GM21529 (cell line): Measurements from ENCODE around the gene TMC8.
A peak's percentile ranks its signal among the peaks of the same experiment; 100 is the strongest.

ENCODE experiments used
- ATAC-seq: cut with Tn5 transposase; IDR thresholded peaks from one replicate; pipeline ENCODE4 v1.9.1; 2021; ENCODE audit not compliant: unreplicated experiment

TMC8 gene

DNA sequence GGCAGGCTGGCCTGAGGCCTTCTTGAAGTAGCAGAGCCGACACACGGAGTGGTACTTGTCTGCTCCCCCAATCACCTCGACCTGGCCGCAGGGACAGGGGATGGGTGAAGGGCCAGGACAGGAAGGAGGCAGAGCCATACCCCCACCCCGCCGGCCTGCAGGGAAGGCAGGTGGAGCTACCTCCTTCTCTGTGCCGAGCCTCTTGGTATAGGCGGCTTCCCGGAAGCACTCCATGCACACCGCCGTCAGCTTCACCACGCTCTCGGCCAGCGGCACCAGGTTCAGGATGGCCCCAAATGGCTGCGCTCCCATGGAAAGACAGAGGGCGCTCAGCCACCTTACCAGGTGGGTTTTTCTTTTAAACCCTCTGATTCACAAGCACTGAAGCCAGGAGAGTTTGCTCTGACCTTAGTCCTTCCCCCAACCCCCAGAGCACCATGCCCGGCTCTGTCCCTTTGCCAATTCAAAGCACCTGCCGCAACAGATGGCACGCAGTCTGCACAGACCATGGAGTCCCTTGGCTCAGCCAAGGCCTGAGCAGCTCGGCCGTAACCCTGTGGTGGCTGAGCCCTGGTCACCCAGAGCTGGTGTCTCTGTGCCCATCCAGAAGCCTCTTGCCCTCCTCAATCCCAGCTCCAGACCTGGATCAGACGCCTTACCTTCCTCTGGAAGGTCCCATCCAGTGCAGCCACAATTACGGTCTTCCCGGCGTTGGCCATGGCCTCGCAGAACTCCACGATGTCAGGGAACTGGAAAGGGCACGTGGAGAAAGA, 44.5 kb downstream of the TMC8 start:
- ATAC-seq = no peak

DNA sequence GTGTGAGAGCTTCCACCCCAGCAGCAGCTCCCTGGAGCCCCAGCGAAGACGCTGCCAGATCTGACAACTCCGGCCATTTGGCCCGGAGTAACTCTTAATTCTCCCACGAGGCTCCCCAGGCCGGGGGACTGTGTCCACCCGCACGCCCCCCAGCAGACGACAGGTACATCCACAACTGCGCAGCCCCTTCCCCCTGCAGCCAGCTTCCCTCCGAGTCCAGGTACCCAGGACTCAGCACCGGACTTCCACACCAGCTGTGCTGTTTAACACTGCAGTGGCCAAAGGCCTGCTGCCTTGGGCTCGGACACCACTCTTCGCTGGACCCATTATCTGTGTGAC, 45.0 kb downstream of the TMC8 start:
- ATAC-seq = no peak

DNA sequence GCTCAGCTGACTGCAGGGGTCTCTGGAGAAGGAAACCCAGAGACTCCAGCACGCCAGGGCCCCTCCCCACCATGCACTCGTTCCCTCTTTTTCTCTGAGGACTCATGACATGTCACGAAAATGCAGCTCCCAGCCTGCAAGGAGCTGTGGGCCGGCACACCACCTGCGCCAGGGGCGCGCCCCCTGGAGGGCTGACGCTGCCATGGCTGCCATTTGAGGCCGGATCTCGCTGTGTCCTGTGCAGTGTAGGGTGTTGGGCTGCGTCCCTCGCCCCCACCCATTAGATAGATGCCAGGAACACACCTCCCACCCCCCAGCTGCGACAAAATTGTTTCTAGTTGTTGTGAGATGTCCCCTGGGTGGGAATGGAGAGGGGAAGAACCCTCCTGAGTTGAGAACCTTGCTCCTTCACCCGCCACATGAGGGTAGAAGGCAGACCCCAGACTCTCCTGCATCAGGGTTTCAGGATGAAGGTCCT, 46.0 kb downstream of the TMC8 start:
- no peak for ATAC-seq

DNA sequence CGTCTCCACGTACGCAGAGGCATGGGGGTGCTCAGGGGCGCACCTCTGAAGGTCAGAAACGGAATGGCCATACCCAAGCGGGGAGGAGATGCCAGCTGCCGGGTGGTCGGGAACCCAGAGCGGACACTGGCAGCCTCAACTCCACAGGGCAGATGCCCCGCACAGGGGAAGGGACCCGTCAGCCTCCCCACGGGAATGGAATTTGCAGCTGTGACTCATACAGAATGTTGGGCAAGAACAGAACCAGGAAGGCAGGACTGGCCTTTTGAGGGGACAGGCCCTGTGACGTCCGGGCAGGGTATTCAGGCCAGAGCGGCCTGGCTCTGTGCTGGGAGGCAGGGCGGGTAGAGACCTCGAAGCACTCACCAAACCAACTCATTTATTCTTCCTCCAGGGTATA, 48.8 kb downstream of the TMC8 start:
- no peak for ATAC-seq

DNA sequence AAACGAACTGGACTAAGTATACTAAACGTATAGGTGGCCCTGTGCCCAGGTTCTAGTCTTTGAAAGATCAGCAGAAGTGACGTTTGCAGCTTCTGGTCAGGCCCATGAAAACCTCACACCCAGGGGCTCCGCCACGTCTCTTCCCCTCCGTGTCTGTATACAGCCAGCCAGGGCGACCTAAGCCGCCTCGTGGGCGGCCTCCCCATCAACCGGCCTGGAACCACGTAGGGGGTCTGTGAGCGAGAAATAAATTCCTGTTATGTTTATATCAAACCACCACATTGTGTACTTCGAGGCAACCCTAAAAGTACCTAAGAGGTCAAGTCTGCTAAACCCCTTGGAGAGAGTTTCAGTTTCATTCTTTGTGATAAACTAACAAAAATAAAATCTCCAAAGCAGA, 49.5 kb downstream of the TMC8 start:
- ATAC-seq = no peak

DNA sequence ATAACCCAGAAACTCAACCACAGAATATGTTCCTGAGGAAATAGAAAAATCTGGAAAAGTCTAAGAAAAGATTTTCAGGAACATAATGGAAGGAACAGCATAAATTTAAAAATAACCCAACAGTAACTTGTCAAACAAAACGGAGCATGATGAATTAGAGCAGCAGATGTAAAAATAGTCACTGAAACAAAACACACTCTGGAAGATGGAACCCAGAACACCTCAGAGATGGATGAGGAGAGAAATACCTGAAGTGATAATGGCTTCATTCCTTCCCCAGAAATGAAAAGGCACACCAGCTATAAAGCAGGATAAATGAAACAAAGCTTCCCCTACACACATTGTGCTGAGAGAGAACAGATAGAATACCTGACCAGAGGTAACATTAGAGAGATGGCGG, 49.9 kb downstream of the TMC8 start:
- no peak for ATAC-seq

DNA sequence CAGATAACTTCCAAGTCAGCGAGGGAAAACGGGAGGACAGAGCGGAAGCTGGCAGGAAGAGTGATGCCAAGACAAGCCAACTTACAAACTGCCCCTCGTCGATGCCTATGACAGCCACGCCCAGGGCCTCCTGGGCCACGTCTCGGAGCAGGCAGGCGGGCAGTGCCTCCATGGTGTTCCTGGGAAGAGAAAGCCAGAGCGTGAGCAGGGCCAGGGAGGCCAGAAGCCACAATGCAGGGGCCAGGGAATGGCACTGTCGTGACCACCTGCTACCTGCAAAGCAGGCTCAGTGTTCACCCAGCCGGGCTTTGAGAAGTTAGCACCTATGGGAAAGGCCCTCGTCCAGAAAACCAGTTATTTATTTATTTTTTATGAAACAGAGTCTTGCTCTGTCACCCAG, 51.9 kb downstream of the TMC8 start:
- ATAC-seq = no peak

DNA sequence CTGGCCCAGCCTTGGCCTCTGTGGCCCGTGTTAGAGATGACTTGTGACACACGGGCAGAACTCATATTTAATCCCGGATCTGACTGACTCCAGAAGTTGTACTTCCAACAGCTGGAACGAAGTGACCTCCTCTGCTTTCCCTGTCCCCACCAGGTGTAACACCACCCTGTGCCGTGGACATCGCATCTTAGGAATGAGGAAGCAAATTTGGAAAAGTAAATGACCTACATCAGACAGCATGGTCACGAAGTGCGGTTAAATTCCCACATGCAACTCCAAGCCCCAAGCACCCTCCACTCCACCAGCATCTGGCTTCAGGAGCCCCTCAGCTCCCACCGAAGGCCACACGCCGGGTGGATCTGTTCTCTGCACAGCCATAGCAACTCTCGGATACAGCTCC, 53.3 kb downstream of the TMC8 start:
- no peak for ATAC-seq

DNA sequence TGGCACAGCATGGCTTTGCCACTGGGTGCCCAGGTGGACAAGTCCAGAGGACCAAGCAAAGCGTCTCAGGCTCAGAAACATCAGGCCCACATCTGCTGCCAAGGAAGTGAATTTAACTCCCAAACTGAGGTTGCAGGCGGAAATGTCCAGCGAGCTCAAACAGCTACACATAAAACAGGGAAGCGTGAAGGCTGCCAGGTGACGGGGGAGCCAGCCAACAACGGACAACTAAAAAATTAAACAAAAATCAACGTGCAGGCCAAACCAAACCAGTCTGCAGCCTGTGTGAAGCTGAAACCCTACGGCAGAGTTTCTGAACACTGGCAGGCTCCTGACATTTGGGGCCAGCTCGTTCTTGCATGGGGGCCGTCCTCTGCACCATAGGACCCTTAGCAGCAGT, 53.8 kb downstream of the TMC8 start:
- no peak for ATAC-seq

DNA sequence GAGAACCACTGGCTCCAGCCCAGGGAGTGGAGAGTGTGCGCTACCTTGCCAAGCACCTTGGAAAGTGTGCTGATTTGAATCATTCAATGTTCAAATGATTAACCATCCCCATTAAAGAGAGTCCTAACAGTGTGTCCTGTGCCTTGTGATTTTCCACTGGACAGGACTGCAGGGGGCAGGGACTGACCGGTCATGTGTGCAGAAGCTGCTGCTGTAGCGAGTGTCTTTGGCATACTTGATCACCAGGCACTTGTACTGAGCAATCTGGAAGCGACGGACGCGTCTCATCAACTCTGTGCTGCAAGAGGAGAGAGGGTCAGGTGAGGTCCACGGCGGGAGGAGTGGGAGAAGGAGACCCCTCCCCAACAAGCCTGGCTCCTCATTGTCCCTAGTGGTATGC, 54.3 kb downstream of the TMC8 start:
- ATAC-seq = no peak

DNA sequence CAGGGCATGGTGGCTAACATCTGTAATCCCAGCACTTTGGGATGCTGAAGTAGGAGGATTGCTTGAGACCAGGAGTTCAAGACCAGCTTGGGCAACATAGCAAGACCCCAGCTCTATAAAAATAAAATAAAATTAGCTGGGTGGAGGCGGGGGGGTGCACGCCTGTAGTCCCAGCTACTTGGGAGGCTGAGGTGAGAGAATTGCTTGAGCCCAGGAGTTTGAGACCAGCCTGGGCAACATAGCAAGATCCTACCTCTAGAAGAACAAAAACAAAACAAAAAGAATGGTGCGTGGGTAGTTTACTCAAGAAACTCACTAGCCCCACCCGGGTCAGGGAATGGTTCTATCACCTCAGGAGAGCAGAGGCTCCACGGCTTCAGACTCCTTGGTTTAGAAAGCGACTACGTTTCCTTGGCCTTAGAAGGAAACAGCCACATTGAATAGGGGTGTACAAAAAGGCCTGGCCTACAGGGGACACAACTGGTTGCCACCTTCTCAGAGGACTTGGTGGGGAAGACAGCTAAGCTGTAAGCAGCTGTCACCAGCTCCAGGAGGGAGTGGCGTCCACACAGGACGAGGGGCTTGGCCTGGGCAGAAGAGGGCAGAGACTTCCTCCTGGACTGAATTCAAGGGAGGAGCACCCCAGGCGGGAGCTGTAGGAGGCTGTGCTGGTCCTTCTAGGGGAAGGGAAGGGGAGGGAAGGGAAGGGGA, 55.6 kb downstream of the TMC8 start:
- ATAC-seq = no peak

DNA sequence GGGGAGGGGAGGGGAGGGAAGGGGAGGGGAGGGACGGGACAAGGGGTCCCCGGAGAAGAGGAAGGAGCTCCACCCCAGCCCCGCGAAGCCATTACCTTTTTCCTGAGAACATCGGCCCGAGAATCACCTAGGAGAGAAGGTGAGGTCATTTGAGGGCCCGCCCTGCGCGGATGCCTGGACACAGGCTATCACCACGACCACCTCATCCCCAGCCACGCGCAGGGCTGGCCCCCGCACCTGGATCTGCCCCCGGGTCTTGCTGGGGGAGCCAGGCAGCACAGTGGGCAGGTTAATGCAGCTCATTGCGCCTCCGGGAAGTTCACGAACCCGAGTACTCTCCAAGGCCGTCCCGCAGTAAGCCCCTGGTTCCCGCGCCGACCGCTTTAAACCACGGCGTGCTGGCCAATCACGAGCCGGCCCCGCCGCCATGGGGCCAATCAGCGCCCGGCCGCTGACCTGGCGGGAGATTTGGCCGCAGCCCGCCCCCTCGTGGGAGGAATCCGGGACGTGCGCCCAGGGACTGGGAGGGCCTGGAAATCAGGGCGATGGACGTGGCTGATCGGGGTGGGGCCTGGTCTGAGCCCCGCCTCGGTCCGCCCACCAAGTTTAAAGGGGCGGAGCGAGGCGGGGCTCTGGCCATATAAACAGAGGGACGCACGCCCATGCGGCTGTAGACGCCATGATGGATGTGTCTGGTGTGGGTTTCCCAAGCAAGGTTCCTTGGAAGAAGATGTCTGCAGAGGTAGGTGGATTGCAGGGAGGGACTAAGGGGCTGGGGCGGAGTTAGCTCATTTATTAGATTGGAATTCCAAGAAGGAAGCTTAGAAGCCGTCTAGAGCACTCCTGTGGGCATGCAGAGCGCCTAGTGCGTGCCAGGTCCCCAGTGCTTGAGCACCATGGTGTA, 56.4 kb downstream of the TMC8 start, which contains the start of the genes AFMID and TK1:
Gene AFMID (plus strand): TSS at position 671 of the 904 bp plus-strand sequence. CDS start 9 bp downstream, at position 680.
Gene TK1 (minus strand): TSS at position 361 of the 904 bp plus-strand sequence. CDS start 58 bp downstream, at position 303.
- ATAC-seq = peak; percentile 86
